Measurements from ENCODE around the gene PNPLA5.

GRCh38 chr22:43849731-43850130, 42.1 kb downstream of the PNPLA5 start:
- no peak for TF ChIP-seq POLR2A (IDR thresholded peaks at IDR 0.05)
- no peak for TF ChIP-seq CTCF (IDR thresholded peaks at IDR 0.05)
